NCI-H2029 treated with DMSO at 0.1 percent for 48 hours (cell line): ENCODE data around the gene ADIG.

ENCODE experiments used
- DNase-seq: peaks from one replicate; lab custom pipeline; 2025; lab: John Stamatoyannopoulos, UW

ADIG gene

GRCh38 chr20:38633577-38634093, 52.6 kb downstream of the ADIG start:
- DNase-seq = peak; percentile 63

GRCh38 chr20:38635721-38636288, 54.8 kb downstream of the ADIG start:
- no peak for DNase-seq
